HepG2 (cell line): ENCODE results near the gene NRDE2. TPM values are rescaled to one million over a fixed set of nuclear protein-coding genes. Genes with fewer than 3 reads are reported as not detected.

Source experiments
- ATAC-seq: fragments of 200-7000 bp; cut with Tn5 transposase; 3 replicates; pipeline ENCODE4 v1.9.1; 2020; ENCODE audit warnings: mild to moderate bottlenecking, moderate library complexity
- BruUV-seq: library from RNA; stranded (reverse); fragments of 400-500 nt; replicated peaks from 2 replicates; lab custom pipeline; 2021; lab: Mats Ljungman, UMichigan
- CTCF ChIA-PET: fragments of 300-600 bp; formaldehyde crosslinking; extraction: SDS; loops from one replicate; lab custom pipeline; 2021; ENCODE audit warnings: low total read pairs, inconsistent platforms, low intra/inter-chr PET ratio; lab: Yijun Ruan, JAX
- POLR2A ChIA-PET: fragments of 350-600 bp; sonication (Branson Sonifier 250); formaldehyde crosslinking; loops from one replicate; lab custom pipeline; 2020; ENCODE audit warnings: antibody characterized with exemption, inconsistent platforms; lab: Yijun Ruan, JAX
- DNase-seq: peaks from one replicate; pipeline ENCODE4 v3.0.0-alpha.2; 2015; ENCODE audit warnings: low spot score
- FAIRE-seq: peaks from 3 replicates; lab custom pipeline; 2011; peaks lifted over from hg19 to GRCh38; lab: Jason Lieb, UNC
- H2AFZ ChIP-seq: one replicate; pipeline ENCODE4 v1.6.1; 2011; ENCODE audit warnings: low read length, inconsistent platforms
- H3K27ac ChIP-seq: fragments of 300-600 bp; 3 replicates; pipeline ENCODE4 v1.8.0; 2011; ENCODE audit warnings: mixed run types, mild to moderate bottlenecking, mixed read lengths, low read length, inconsistent platforms; ENCODE audit not compliant: insufficient read depth; ENCODE audit errors: extremely low read length
- H3K27me3 ChIP-seq, 2 experiments: fragments of 200-600 bp in 1 of 2; 2 replicates in 1 of 2; 3 replicates in 1 of 2; pipeline versions ENCODE4 v1.6.0 to v1.8.0; 2011; ENCODE audit warnings: low read length in 2 of 2, mild to moderate bottlenecking in 2 of 2, moderate library complexity in 2 of 2, inconsistent platforms in 1 of 2; ENCODE audit not compliant: insufficient read depth in 2 of 2, control insufficient read depth in 1 of 2
- H3K36me3 ChIP-seq, 2 experiments: fragments of 200-600 bp in 1 of 2; replicated peaks in 1 of 2; 2 replicates in 1 of 2; 3 replicates in 1 of 2; pipeline versions ENCODE4 v1.5.1 to v1.8.0; 2011; ENCODE audit warnings: low read length in 2 of 2, inconsistent platforms in 1 of 2; ENCODE audit not compliant: insufficient read depth in 2 of 2, control insufficient read depth in 1 of 2
- H3K4me1 ChIP-seq: 2 replicates; pipeline ENCODE4 v1.5.1; 2012; ENCODE audit warnings: low read length, inconsistent platforms; ENCODE audit not compliant: insufficient read depth
- H3K4me2 ChIP-seq: 2 replicates; pipeline ENCODE4 v1.6.0; 2011; ENCODE audit warnings: low read depth, low read length, inconsistent platforms
- H3K4me3 ChIP-seq, 3 experiments: fragments of 200-600 bp in 1 of 3; sonication (generic), shearing (Covaris generic) in 1 of 3; replicated peaks in 1 of 3; 2 replicates each; pipeline ENCODE4 v1.5.1; 2011 to 2016; ENCODE audit warnings: low read length in 3 of 3, inconsistent platforms in 2 of 3, low read depth in 2 of 3, mild to moderate bottlenecking in 2 of 3, control low read depth in 1 of 3, mixed read lengths in 1 of 3; ENCODE audit not compliant: insufficient read depth in 1 of 3
- H3K79me2 ChIP-seq: one replicate; pipeline ENCODE4 v1.6.1; 2011; ENCODE audit warnings: low read length, inconsistent platforms; ENCODE audit not compliant: insufficient read depth
- H3K9ac ChIP-seq: 2 replicates; pipeline ENCODE4 v1.6.0; 2011; ENCODE audit warnings: mild to moderate bottlenecking, low read depth, low read length, inconsistent platforms; ENCODE audit not compliant: insufficient read depth
- H3K9me3 ChIP-seq: 2 replicates; pipeline ENCODE4 v1.5.1; 2012; ENCODE audit warnings: mild to moderate bottlenecking, low read length
- H4K20me1 ChIP-seq: 2 replicates; pipeline ENCODE4 v1.6.0; 2011; ENCODE audit warnings: inconsistent platforms, mild to moderate bottlenecking, low read length, moderate library complexity; ENCODE audit not compliant: insufficient read depth
- CEBPG ChIP-seq: IDR thresholded peaks from 2 replicates; pipeline ENCODE4 v1.6.1; 2016
- GATAD1 ChIP-seq: IDR thresholded peaks from 2 replicates; pipeline ENCODE4 v1.6.1; 2016; ENCODE audit warnings: missing genetic modification reagents, missing compliant biosample characterization
- GTF3A ChIP-seq: sonication (generic); formaldehyde crosslinking; conservative IDR thresholded peaks from 2 replicates; pipeline ENCODE4 v1.4.0; 2020; ENCODE audit warnings: mild to moderate bottlenecking, missing genetic modification reagents
- HOXA5 ChIP-seq: sonication (generic); formaldehyde crosslinking; IDR thresholded peaks from 2 replicates; pipeline ENCODE4 v1.4.0; 2020; ENCODE audit warnings: missing genetic modification reagents
- JUN ChIP-seq: sonication (generic); formaldehyde crosslinking; IDR thresholded peaks from 2 replicates; pipeline ENCODE4 v1.4.0; 2020; ENCODE audit warnings: mild to moderate bottlenecking, missing genetic modification reagents
- NR2F6 ChIP-seq, 2 experiments: IDR thresholded peaks; 2 replicates each; pipeline ENCODE4 v1.6.1; 2016; ENCODE audit warnings: antibody characterized with exemption in 1 of 2, mild to moderate bottlenecking in 1 of 2
- RNF219 ChIP-seq: sonication (generic); formaldehyde crosslinking; IDR thresholded peaks from 2 replicates; pipeline ENCODE4 v1.5.0; 2020; ENCODE audit warnings: mild to moderate bottlenecking, missing genetic modification reagents
- ZBTB40 ChIP-seq, 2 experiments: fragments of 450-650 bp in 1 of 2; sonication (generic) in 1 of 2; formaldehyde crosslinking in 1 of 2; IDR thresholded peaks; 2 replicates each; pipeline versions ENCODE4 v1.6.1 to v1.8.0; 2016 to 2022; ENCODE audit warnings: antibody characterized with exemption in 1 of 2, mild to moderate bottlenecking in 1 of 2, missing genetic modification reagents in 1 of 2
- ZFP62 ChIP-seq: sonication (generic); formaldehyde crosslinking; IDR thresholded peaks from 2 replicates; pipeline ENCODE4 v1.4.0; 2020; ENCODE audit warnings: missing genetic modification reagents
- WGBS: methylation state at CpG from one replicate; pipeline ENCODE4 v1.1.6; 2017; ENCODE audit warnings: low lambda C conversion rate; 5-methylcytosine and 5-hydroxymethylcytosine counted together
- in situ Hi-C: cut with HindIII; loops from 2 replicates; pipeline ENCODE4 v1.10.0; 2017; ENCODE audit warnings: low pct_unique_long_range_greater_than_20kb; ENCODE audit not compliant: extremely low pct_ligation_motif_present
- intact Hi-C: fragments of 100-400 bp; cut with micrococcal nuclease; formaldehyde crosslinking; loops from one replicate; pipeline ENCODE4 v1.10.0; 2022; ENCODE audit not compliant: unreplicated experiment
- polyA plus RNA-seq, 8 experiments: library from polyadenylated mRNA; depleted of rRNA in 3 of 8; stranded (reverse) in 7 of 8; unstranded in 1 of 8; fragments of >200 nt; fragmentation: Illumina TruSeq in 4 of 8; extraction: Trizol in 4 of 8; gene quantifications; 2 replicates each; pipeline versions ENCODE4 v1.2.1 to v1.2.3, GENCODE V29; 2011 to 2016; ENCODE audit warnings: low read depth in 4 of 8, missing spikeins in 1 of 8, mixed read lengths in 1 of 8; ENCODE audit not compliant: insufficient read depth in 1 of 8
- total RNA-seq, 5 experiments: library from RNA; depleted of rRNA; stranded (reverse); fragments of >200 nt; fragmentation: Illumina TruSeq; extraction: Trizol; gene quantifications; 2 replicates each; pipeline ENCODE4 v1.2.3, GENCODE V29; 2016; ENCODE audit warnings: low read depth in 1 of 5
- TF ChIP-seq, protein P1 (sequence below): sonication (generic); formaldehyde crosslinking; IDR thresholded peaks from 2 replicates; pipeline ENCODE4 v1.8.1; 2023; ENCODE audit warnings: mild to moderate bottlenecking, missing genetic modification reagents

The NRDE2 gene
- total and polyA plus RNA-seq, 2 of the 13 experiments (the other 11 are each of a cell fraction or from before 2014, with no cell fraction given): 5.6 to 12.5 TPM

DNA sequence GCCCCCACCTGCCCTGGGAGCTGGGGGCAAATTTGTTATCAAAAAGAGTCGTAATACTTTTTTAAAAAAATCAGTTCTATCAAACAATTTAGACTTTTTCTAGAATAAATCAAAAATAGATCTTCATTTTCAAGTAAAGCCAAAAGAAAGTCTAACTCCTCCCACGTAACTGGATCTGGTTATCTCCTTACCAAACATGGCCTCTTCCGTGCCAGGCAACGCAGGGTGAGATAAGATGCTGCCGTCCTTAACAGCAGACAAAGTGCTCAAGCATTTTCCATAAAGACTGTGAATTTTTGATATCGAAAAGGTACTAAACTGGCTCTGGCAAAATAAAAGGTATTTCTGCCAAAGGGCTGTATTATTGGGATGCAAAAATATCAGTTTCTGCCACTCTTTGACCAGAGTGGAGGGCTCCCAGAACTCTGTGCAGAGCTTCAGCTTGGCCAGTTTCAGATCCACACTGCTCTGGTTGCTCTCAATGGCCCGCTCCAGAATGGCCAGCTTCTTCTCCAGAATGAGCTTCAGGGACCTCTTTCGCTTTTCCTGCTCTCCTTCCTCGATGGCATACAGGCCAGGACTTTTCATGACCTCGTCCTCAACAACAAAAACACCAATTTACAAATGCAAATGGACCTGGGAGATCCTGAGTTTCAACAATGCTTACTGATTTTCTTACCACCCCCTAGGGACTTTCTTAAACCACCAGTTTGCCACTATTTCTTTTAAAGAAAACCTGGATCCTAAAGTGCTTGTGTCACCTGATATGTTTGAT, 29.0 kb downstream of the NRDE2 start:
- no peaks in the 10 kb centered on the region for H3K79me2 ChIP-seq
- FAIRE-seq (no peak), DNase-seq (no peak), ATAC-seq (no peak)
- no peaks in the 10 kb centered on the region for H3K27me3 ChIP-seq
- 97% methylated on average over 10 of the region's 10 CpGs for WGBS
- no peak overlapping the region for H3K4me2 ChIP-seq
- no peaks in the 10 kb centered on the region for H4K20me1 ChIP-seq
- H2AFZ ChIP-seq: no peak overlapping the region
- peaks cover 6 to 32% of the 10 kb centered on the region in 2 experiments; a peak in 4 of 5 replicates for H3K36me3 ChIP-seq
- no peak overlapping the region for H3K27ac ChIP-seq
- CTCF ChIA-PET: interaction anchor here (1.5 kb wide), 1 partner anchor 395 kb away, joined by 9 read pairs; no protein-coding TSS in a partner anchor
- in situ Hi-C loops (loop anchor here (5.0 to 10.0 kb wide), 2 partner anchors 212 to 395 kb away; no protein-coding TSS in a partner anchor), intact Hi-C loops (loop anchor here (5.0 kb wide), 1 partner anchor 455 kb away; no protein-coding TSS in a partner anchor)
- no TSS peak for BruUV-seq
- H3K9me3 ChIP-seq: no peaks in the 10 kb centered on the region
- H3K9ac ChIP-seq: no peak overlapping the region
- POLR2A ChIA-PET: no interaction called here
- no peak overlapping the region for H3K4me3 ChIP-seq
- H3K4me1 ChIP-seq: peaks cover 48% of the 10 kb centered on the region
- TF ChIP-seq ZFP62 (CRISPR knock-in tag) (no peak), CEBPG (no peak), ZBTB40 (IDR thresholded peaks at IDR 0.05) (no peak), ZBTB40 (CRISPR knock-in tag; IDR thresholded peaks at IDR 0.05) (no peak), JUN (CRISPR knock-in tag) (no peak), HOXA5 (CRISPR knock-in tag) (no peak), NR2F6 (IDR thresholded peaks at IDR 0.05) (no peak), NR2F6 (CRISPR knock-in tag; IDR thresholded peaks at IDR 0.05) (no peak), RNF219 (no peak), GTF3A (CRISPR knock-in tag) (no peak), GATAD1 (CRISPR knock-in tag) (no peak)
- TF ChIP-seq, protein P1, sequence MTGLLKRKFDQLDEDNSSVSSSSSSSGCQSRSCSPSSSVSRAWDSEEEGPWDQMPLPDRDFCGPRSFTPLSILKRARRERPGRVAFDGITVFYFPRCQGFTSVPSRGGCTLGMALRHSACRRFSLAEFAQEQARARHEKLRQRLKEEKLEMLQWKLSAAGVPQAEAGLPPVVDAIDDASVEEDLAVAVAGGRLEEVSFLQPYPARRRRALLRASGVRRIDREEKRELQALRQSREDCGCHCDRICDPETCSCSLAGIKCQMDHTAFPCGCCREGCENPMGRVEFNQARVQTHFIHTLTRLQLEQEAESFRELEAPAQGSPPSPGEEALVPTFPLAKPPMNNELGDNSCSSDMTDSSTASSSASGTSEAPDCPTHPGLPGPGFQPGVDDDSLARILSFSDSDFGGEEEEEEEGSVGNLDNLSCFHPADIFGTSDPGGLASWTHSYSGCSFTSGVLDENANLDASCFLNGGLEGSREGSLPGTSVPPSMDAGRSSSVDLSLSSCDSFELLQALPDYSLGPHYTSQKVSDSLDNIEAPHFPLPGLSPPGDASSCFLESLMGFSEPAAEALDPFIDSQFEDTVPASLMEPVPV (CRISPR knock-in tag): no peak
